Measurements from ENCODE around the gene PPP2R2C.
A peak's percentile ranks its signal among the peaks of the same experiment; 100 is the strongest.

The PPP2R2C gene

DNA sequence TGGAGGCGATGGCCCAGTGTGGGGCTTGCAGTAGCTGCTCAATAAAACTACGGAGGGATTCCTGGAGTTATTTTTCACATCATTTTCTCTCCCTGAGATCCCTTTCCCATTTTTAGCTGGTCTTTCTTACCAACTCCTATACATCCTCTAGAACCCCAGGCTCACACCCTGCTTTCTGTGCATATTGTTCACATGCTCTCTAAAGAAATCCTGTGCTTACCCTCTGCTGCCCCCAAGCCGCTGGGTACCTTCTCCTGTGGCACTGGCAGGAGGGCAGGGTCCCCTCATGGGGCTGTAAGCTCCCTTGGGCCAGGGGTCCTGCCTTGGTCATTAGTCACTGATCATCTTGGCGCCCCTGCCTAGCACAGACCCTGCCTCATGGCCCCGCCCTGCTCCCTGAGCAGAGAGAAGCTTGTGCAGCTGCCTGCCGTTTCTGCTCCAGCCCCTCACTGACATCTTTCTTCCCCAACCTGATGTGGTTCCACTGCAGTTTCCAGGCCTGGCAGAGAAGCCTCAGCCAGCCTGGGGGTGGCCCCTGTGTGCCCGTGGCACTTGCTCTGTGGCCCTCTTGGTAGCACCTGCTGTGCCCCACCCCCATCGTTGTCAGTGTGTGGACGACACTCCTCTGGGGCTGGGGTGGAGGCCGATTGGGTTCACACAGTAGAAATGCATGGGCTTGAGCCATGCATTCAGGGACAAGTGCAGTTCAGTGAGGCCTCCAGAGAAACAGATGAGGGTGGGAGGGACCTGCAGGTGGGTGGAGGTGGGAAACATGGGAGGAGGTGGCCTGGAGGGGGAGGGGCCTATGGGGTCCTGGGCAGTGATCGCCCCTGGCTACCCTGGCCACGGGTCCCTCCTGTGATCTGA, 133.2 kb downstream of the PPP2R2C start:
- DNase-seq, result no peak

DNA sequence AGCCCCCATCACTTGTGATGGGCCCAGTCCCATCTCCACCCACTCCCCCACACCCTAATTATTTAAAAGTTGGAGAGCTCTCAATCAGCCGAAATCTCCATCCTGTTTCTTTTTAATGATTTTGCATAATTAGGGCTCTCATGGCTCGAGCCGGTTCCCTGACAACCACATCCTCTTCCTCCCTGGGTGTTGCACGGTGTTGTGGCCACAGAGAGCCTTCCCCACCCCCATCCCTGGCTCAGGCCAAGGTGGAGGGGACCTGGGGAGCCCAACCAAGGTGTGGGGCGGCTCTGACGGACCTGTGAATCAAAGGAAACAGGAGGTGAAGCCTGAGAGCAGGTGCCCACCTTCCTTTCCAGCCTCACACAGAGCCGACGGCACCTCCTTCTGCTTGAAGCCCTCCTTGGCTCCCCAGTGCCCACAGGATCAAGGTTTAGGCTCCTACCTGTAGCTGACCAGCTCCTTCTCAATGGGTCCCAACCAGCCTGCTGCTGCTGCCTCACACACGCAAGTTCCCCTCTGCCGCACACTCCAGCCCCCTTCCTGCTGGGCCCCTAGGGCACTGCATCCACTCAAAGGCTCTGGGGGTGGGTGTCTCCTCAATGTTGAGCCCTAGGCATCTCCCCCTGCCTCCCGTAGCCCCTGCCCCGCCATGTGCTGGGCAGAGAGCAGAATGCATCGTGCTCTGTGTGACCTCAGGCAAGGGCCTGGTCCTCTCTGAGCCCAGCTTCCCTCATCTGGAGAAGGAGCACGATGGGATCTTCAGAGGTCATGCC, 134.1 kb downstream of the PPP2R2C start:
- no peak for DNase-seq

DNA sequence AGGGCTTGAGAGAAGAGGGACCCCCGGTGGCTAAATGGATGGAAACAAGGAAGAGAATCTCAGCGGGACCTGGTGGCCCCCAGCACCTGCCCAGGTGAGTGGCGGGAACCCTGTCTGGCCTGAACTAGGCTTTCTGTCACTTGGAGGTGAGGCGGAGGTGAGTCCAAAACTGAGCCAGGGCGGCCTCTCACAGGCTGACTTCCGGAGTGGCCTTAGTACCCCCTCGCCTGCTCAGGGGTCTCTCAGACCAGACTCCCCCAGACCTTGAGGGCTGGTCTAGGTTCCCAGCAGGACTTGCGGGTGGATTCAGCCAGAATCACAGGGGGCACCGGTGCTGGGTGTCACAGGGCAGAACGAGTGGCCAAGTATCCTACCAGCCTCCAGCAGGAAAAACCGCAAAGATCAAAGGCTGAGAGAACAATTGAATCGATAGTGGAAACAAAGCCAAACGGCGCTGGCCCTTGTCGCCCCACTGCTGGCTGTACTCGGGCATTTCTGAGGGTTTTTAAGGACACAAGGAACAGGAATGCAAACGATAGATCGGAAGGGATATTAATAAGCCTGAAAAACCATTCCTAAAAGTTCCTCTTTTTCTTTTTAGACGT, 135.0 kb downstream of the PPP2R2C start:
- no peak for DNase-seq

DNA sequence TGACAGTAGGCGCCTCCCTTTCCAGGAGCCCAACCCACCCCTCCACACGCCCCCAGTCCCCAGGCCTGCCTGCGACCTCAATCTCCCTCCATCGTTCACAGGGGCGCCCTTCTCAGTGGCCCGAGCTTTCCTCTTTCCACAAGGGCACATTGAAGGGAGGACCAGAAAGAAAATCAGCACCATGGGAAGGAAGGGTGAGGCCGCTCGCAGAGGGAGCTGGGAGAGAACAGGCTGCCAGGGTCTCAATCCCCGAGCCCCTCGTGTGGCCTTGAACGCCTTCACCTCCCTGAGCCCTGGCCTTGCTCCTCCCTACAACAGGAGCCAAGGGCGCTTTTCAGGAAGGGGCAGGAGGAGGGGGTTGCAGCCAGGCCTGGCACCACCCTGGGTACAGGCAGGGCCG, 136.2 kb downstream of the PPP2R2C start:
- DNase-seq, result no peak

DNA sequence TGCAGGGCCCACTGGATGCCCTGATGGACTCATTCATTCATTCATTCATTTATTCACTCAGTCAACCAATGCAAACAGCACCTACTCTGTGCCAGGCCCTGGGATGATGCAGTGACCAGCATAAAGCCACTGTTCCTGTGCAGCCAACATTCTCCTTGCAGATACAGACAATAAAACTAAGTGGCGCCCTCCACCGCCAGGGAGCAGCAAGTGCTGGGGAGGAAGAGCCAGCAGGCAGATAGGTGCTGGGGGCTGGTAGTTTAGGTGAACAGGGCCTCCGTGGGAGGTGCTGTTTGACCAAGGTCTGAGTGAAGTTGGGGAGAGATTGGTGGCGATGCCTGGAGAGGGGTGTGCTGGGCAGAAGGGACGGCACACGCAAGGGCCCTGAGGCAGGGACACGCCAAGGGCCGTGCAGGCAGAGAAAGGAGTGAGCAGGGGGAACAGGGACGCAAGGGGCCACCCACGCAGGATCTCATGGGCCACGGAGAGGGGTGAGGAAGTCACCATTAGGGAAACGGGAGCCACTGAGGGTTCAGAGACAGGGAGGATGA, 137.3 kb downstream of the PPP2R2C start:
- DNase-seq, result peak; percentile 14

DNA sequence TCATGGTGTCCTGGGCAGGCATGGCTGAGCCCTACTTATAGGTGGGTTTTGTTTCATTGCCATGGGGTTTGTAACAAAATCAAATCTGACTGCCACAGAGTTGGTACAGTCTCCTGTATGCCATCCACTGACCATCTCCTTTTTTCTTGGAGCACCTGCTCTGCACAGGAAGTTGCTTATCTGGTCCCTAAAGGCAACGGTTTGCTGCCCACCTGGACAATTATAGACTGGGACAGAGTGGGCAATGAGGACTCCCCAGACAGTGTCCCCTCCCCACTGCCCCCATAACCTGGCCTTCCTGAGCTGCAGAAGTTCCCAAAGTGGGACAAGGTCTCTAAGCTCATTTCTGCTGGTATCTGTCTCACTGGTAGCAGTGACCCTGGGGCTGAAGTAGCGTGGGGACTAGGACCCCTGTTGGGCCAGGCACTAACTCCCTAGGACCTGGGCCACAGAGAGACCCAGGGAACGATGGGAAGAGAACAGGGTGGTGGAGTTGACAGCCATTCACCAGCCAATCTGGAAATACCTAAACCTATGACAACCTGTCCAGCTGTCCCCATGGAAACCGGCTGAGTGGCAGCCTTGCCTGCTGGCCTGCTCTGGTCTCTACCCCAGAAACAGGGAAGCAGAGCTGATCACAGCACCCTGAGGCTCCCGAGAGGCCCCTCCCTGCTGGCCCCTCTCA, 138.1 kb downstream of the PPP2R2C start:
- DNase-seq, result no peak

DNA sequence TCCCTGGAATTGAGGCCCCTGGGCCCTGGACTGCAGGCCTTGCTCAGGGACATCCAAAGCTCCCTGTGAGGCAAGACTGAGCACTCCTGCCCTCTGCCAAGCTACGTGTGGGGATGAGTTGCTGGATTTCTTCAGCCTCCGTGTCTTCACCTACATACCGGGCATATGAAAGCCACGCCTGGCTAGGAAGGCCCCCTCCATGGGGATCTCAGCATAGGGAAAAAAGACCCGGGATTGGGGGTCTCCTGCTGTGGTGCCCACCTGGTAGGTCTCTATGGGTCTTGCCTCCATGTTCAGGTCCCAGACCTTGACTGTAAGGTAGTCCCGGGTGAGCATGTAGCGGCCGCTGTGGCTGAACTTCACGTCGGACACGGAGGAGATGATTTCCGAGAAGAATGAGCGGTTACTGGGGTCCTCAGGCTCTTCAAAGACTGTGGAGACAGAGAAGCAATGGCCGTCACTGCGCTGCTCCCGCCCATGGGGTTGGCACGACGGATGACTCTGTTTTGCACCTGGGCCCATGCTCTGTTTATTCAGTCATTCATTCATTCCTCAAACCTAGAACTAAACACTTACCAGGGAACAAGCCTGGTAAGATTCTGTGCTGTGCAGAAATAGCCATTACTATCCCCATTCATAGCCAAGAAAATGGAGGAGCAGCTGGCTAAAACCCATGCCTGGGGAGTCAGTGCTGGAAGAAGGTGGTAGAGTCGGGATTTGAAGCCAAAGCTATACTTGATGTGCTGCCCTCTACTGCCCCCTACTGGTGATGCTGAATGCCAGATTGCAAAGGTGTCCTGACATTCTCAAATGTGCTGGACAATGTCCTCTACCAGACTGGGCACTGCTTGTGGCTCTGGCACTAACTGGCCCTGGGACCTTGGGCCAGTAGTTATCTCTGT, 138.9 kb downstream of the PPP2R2C start:
- DNase-seq, result no peak

DNA sequence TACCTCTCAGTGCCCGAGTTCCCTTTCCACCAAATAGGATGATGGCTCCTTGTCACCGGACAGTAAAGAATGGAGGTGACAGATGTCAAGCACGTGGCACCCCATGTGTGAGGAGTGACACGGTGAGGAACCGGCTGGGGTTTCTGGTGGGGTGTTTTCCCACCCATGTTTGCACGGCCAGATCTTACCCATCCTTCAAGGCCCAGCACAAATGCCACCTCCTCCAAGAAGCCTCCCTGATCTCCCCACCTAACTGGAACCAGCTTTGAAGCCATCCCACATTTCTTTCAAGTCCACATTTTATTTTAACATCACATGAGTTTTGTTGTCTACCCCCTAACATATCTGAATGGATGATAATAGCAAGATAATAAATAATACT, 139.8 kb downstream of the PPP2R2C start:
- no peak for DNase-seq

DNA sequence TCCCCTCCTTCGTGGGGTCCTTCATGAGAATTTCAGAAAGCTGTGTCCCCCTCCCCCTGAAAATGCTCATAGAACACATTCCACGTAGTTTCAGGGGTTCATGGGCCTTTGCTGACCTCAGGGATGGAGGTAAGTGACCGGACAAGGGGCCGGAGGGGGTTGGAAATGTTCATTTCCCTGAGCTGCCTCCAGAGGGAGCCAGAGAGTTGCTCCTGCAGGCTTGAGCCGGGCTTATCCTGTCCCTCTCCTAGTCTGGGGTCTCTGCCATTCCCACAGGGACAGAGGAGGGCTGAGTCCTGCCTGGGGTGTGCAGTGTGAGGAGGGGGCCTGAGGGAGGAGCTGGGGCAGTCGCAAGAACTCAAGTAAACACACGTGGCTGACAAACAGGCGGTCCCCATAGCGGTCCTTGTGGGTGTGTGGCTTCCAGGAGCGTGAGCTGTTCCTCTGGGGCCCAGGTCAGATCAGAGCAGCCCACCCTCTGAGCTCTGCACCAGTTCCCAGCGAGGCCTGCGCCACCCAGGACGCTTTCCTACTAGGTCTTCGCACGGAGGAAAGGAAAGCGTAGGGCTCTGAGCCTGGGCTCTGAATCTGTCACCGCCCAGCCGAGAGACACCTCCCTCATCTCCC, 140.3 kb downstream of the PPP2R2C start:
- no peak for DNase-seq

DNA sequence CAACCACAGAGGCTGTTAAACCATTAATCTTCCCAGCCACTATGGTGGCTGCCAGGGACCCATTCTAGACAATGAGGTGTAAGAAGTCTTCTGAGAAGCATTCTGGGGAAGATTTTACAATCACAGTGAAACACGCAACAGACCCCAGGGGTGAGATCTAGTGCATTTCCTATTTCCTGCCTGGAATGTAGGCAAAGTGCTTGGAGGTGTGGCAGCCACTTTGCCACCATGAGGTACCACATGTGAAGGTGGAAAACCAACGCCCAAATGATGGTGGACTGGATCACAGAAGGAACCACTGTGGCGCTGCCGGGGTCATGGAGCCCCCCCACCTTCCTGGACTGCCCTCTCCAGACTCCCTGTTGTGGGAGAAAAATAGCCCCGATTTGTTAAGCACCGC, 140.9 kb downstream of the PPP2R2C start:
- DNase-seq, result no peak

DNA sequence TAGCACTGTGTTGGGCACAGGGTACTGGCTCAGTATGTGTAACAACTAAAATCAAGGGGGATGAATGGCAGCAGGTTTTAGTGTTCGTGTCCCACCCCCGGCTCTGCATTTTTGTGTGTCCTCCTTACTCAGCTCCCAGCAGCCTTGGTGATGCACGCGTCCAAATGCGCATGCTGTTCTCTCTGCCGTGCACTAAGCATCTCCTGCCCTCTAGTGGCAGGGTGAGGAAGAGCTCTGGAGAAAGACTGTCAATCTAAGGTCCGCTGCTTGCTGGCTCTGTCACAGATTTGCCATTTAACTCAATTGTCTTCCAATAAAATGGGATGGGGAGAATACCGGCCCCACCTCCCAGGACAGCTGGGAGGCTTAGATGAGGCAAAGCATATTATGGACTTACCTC, 141.4 kb downstream of the PPP2R2C start:
- DNase-seq, result no peak

DNA sequence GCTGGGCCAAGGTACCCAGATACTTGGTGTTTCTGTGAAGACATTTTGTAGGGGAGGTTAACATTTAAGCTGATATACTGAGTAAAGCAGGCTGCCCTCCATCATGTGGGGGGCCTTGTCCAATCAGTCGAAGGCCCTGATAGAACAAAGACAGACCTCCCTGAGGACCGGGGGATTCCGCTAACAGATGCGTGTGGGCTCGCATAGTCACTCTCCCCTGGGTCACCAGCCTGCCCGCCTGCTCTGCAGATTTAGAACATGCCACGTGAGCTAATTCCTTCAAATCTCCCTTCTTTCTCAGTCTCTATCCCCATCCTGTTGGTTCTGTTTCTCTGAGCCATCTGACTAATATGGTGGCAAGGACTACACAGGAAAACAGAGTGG, 142.0 kb downstream of the PPP2R2C start:
- DNase-seq, result no peak

DNA sequence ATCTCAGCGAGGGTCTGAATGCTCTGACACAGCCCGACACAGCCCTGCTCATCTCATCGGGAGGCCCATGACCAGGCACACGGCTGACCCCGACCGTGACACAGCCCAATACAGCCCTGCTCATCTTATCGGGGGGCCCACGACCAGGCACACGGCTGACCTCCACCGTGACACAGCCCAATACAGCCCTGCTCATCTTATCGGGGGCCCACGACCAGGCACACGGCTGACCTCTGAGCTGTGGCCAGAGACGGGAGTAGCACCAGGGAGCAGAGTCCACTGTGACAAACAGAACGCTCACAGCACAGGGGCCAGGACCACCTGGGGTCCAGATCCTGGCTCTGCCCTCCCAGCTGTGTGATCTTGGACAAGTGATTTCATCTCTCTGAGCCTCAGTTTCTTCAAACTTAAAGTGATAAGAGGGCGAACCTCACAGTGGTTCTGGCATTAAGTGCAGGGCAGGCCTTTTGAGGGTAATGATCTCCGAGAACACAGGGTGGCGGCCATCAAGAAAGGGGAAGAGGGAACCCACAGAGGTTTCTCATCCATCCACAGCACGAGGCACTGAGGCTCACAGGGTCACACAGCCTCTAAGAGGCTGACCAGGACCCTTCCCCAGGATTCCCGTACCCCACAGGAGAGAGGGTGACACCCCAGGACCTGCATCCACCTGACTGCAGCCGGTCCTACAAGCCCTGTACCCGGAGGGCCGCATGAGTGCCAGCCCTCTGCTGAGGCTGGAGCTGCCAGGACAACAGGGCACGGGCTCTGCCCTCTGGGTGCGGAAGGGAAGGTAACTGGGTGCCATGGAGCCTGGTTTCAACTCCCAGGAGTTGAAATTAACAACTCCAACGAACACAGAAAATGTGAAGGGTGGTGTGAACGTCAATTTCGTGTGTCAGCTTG, 142.7 kb downstream of the PPP2R2C start:
- no peak for DNase-seq

DNA sequence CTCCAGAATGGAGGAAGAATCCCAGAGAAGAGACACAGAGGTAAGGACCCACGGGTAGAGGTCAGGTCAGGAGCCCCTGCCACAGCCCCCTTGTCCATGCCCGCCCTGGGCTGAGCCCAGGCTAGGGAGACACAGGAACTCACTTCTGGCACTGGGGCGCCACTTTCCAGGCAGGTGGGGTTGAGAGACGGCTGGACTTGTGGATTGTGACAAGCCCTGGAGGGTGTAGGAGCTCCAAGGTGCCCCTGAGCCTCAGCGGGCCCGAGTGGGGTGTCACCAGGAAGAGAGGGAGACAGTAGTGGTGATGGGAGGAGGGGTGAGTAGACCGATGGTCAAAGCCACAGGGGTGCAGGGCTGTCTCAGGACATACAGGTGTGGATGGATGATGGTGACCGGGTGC, 143.9 kb downstream of the PPP2R2C start:
- no peak for DNase-seq

DNA sequence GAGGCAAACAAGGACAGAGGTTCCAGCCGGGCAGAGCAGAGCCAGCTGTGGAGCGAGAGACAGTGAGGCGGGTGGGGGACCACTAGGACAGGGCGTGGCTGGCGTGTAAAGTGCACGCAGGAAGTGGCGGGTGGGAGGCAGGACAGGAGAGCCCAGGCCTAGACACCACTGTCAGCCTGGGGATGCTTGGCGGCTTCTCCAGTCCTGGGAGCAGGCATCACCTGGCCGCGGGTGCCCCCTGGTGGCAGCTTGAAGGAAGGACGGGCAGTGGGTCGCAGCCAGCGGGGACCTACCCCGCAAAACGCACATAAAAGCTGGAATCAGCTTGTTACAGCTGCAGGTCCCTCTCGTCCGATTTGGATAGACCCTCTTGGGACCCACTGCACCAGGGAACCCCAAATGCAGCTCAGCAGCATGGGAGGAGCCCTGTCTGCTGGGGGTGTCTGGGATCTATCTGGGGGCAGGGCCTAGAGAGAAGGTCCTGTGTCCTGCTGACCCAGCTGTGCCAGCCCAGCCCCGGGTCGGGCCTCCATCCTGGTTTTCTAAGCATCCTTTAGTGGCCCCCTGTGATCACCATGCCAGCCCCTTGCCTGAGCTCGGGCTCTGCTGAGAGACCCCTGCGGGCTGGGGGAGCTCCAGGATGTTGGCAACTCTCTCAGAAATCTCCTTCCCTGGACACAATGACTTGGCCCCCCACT, 145.0 kb downstream of the PPP2R2C start:
- DNase-seq, result peak; percentile 59

DNA sequence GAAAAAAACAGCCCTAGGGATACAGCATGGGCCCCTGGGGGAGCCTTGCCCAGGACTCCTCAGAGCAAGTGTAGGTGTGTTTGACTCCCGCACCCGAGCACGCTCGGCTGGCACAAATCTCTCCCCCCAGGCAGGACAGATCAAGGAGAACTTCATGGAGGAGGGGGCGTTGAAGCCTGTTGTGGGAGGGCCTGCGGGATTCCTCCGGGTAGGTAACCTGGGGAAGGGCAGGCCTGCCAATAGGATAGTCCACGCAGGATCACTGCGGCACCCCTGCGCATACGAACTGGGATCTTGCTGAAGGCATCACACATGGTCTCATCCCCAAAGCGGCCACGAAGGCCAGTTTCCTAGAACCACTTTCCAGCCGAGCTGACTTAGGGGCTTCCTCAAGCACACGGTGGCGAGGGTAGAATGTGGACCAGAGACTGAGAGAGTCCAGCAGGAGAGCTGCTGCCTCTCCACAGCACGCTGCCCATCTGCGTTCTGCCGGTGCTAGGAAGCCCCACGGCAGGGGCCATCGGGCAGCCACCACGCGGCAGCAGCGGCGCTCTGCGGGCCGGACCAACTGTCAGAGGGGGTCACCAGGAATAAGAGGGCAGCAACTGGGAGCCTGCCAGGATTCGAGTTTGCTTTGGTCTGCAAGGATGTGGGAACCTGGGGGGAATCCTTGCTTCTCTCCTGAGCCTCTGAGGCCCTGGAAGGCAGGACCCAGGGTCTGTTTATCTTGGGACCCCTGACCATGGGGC, 145.9 kb downstream of the PPP2R2C start:
- DNase-seq, result no peak

DNA sequence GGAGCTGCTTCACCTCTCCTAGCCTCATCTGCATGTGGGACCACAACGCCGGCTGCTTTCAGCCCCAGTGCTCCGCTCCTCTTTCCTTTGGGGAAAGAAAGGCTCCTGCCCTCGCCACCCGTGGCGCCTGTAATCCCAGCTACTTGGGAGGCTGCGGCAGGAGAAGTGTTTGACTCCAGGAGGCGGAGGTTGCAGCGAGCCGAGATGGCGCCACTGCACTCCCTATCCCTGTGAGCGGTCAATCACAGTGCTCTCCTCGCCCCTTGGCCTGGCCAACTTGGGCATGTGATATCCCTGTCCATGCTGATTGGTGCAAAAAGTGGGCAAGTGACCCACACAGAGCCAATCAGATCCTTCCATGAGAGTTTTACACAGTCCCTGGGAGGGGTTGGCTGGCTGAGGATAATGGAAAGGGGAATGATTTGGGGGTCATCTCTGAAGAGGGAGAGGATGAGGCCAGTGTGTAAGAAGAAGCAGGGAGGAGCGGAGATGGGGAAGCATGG, 146.6 kb downstream of the PPP2R2C start:
- DNase-seq, result no peak

DNA sequence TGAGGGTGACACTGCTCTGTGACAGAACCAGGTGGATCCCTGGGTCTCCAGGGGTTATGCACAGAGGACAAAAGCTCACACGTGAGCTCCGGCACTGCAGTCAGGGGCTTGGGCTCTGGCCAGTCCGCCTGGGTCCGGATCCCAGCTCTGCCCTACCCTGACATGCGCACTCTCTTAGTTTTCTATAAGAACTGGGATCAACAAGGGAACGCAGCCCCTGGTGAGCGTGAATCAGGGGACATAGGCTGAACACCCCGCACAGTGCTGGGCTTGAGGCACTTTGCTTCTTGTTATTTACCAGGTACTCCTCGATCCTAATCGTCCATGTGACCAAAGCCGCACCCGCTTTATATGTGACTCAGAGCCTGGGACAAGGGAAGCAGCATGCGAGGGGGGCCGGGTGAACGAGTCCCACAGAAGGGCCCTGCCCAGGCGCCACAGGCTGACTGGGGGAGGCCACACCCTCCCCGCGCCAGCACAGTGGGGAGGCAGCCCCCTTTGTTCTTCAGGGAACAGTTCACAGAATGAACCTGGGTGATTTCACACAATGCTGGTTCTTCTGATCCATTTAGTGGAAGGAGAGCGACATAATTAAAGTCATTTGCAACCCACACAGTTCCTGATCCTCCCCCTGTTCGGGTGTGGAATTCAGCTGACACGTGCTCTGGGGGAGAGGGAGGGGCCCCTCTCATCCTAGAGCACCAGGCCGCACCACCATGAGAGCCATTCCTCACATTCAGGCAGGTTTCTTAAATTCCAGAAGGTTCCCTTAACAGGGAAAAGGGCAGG, 147.2 kb downstream of the PPP2R2C start:
- no peak for DNase-seq

All from COR-L47 (cell line).